ENCODE results near the gene HOXB8. TPM values are rescaled to one million over a fixed set of nuclear protein-coding genes. Genes with fewer than 3 reads are reported as not detected.

The HOXB8 gene
- total and polyA plus RNA-seq, 2 of the 13 experiments (the other 11 are each of a cell fraction or from before 2014, with no cell fraction given) = not detected

GRCh38 chr17:48586355-48587258, 28.5 kb downstream of the HOXB8 start:
- no peaks in the 10 kb centered on the region for H3K9me3 ChIP-seq (ENCODE audit: low read length)
- no peak overlapping the region for H2AFZ ChIP-seq (ENCODE audit: low read length)
- H3K4me3 ChIP-seq (replicated peaks in 1 of 3; ENCODE audit: insufficient read depth in 1 of 3, low read depth in 2 of 3, low read length in 3 of 3) = no peak overlapping the region
- FAIRE-seq (no peak), ATAC-seq (no peak), DNase-seq (ENCODE audit: low spot score) (no peak)
- WGBS (ENCODE audit: low lambda C conversion rate) = 41% methylated on average over 34 of the region's 34 CpGs
- CTCF ChIA-PET (ENCODE audit: low intra/inter-chr PET ratio, low total read pairs) = no interaction called here
- no peak for TF ChIP-seq CCDC6 (CRISPR knock-in tag; IDR thresholded peaks at IDR 0.05)
- TF ChIP-seq NKX3-1 (CRISPR knock-in tag; IDR thresholded peaks at IDR 0.05) = no peak
- TF ChIP-seq ATRX (CRISPR knock-in tag; IDR thresholded peaks at IDR 0.05; ENCODE audit: borderline replicate concordance) = no peak
- TF ChIP-seq ETV6 (CRISPR knock-in tag; conservative IDR thresholded peaks at IDR 0.05) = no peak
- no peak for TF ChIP-seq ZNF432 (CRISPR knock-in tag; IDR thresholded peaks at IDR 0.05; ENCODE audit: borderline replicate concordance)
- TF ChIP-seq ZNF292 (CRISPR knock-in tag; IDR thresholded peaks at IDR 0.05; ENCODE audit: borderline replicate concordance, low read depth) = no peak
- TF ChIP-seq ZNF451 (CRISPR knock-in tag; IDR thresholded peaks at IDR 0.05) = no peak
- TF ChIP-seq SMARCC2 (IDR thresholded peaks at IDR 0.05) = no peak
- no peak for TF ChIP-seq SUZ12 (IDR thresholded peaks at IDR 0.05; ENCODE audit: low read depth, low read length)
- no peak for TF ChIP-seq KLF9 (CRISPR knock-in tag; IDR thresholded peaks at IDR 0.05; ENCODE audit: low read depth)
- TF ChIP-seq ATF2 (CRISPR knock-in tag; IDR thresholded peaks at IDR 0.05) = no peak
- TF ChIP-seq ETV5 (CRISPR knock-in tag; IDR thresholded peaks at IDR 0.05; ENCODE audit: borderline replicate concordance) = no peak
- TF ChIP-seq E2F1 (CRISPR knock-in tag; IDR thresholded peaks at IDR 0.05) = no peak
- no peak for TF ChIP-seq ZNF503 (CRISPR knock-in tag; IDR thresholded peaks at IDR 0.05)
- TF ChIP-seq ZNF430 (CRISPR knock-in tag; IDR thresholded peaks at IDR 0.05) = no peak
- no peak for TF ChIP-seq LCORL (IDR thresholded peaks at IDR 0.05)
- no peak for TF ChIP-seq LCORL (CRISPR knock-in tag; IDR thresholded peaks at IDR 0.05)
- no peak for TF ChIP-seq KDM3A (CRISPR knock-in tag; IDR thresholded peaks at IDR 0.05; ENCODE audit: low read depth)
- no peaks in the 10 kb centered on the region for H3K36me3 ChIP-seq (replicated peaks in 1 of 2; ENCODE audit: control insufficient read depth in 1 of 2, insufficient read depth in 2 of 2, low read length in 2 of 2)
- no peak overlapping the region for H3K27ac ChIP-seq (ENCODE audit: extremely low read length, insufficient read depth, low read length)
- BruUV-seq (replicated peaks) = no TSS peak
- H3K79me2 ChIP-seq (ENCODE audit: insufficient read depth, low read length) = no peaks in the 10 kb centered on the region
- POLR2A ChIA-PET = no interaction called here
- no peak overlapping the region for H3K9ac ChIP-seq (ENCODE audit: insufficient read depth, low read depth, low read length)
- peaks cover 4% of the 10 kb centered on the region; the same call in 1 of the 2 replicates for H4K20me1 ChIP-seq (ENCODE audit: insufficient read depth, low read length)
- intact Hi-C loops (cut with micrococcal nuclease; ENCODE audit: unreplicated experiment) = no loop called here
- no peak overlapping the region for H3K4me2 ChIP-seq (ENCODE audit: low read depth, low read length)
- peaks cover 29 to 96% of the 10 kb centered on the region in 2 experiments for H3K27me3 ChIP-seq (ENCODE audit: control insufficient read depth in 1 of 2, insufficient read depth in 2 of 2, low read length in 2 of 2)
- H3K4me1 ChIP-seq (ENCODE audit: insufficient read depth, low read length) = peaks cover 7% of the 10 kb centered on the region; the same call in 1 of the 2 replicates
- in situ Hi-C loops (cut with HindIII; ENCODE audit: extremely low pct_ligation_motif_present, low pct_unique_long_range_greater_than_20kb) = no loop called here

Data from HepG2 (cell line).